ENCODE measurements around the gene CEP128.

- no peak for TF ChIP-seq CTCF (IDR thresholded peaks at IDR 0.05)
- TF ChIP-seq POLR2AphosphoS5 (IDR thresholded peaks at IDR 0.05) = no peak
- TF ChIP-seq POLR2A (IDR thresholded peaks at IDR 0.05) = no peak
- TF ChIP-seq EP300 (IDR thresholded peaks at IDR 0.05) = no peak
These were observed 228.3 kb downstream of the CEP128 start for GRCh38 chr14:80713076-80713850.

All from gastroesophageal sphincter (tissue), 3 donors.